Fibroblast of skin of abdomen (primary cell): Measurements from ENCODE around the gene PSG1.
"Not testable (repeated sequence)": the region's sequence is repeated elsewhere in the genome, so short reads cannot be mapped to it uniquely, and the experiment has no call there.

Source experiments
- DNase-seq: peaks from one replicate; pipeline ENCODE4 v3.0.0-alpha.2; 2013

The PSG1 gene

DNA sequence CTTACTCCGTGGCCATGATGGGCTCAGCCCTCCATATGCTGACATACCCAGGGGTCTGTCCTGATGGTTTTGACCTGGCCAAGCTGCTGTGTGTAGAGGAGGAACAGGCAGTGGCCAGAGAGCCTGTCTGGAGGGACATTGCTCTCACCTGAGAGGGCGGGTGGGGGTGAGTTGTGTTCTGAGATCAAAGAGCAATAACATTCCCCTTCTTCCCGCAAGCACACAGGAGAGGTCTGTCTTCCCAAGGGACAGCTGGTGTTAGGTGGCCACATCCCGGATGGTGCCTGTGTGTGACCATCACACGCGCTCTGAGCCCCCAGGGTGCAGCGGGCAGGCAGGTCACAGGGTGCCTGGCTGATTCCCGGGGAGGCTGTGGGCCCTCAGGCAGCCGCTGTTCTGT lies 1.1 kb upstream of the PSG1 start:
- not testable (repeated sequence) for DNase-seq

DNA sequence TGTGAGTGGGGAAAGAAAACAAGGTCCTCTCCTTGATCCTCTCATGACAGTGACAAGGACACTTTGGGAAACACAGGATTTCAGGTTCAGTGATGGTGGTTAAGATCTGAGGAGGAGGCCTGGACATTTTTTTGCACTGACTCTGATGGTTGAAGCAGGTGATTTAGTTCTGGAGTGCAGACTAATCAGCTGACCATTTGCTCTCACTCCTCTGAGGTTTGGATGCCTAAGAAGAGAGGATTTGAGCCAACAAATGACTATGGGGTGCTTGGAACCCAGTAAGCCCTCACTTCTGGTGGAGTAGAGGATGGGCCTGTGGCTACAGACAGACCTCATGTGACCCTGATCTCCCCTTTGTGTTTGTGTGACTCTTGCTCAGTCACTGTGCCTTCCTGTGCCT lies 2.9 kb downstream of the PSG1 start:
- DNase-seq = peak; percentile 31

DNA sequence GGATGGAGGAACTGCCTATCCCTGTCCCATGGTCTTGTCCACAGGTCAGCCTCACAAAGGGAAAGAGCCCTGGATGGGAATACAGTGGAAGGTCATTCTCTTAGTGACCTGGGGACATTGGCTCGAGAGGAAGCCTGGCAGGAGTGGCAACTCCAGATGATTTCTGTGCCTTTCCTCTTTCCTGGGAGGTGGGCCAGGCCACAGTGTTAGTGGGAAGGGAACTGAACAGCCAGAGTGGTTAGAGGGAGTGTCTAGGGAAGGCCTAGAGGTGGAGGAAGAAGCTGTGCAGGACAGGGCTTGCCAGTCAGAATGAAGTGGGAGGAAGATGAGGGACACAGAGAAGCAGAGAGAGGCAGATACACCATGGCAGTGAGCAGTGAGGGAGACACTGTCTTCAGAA lies 3.6 kb downstream of the PSG1 start:
- DNase-seq = not testable (repeated sequence)

DNA sequence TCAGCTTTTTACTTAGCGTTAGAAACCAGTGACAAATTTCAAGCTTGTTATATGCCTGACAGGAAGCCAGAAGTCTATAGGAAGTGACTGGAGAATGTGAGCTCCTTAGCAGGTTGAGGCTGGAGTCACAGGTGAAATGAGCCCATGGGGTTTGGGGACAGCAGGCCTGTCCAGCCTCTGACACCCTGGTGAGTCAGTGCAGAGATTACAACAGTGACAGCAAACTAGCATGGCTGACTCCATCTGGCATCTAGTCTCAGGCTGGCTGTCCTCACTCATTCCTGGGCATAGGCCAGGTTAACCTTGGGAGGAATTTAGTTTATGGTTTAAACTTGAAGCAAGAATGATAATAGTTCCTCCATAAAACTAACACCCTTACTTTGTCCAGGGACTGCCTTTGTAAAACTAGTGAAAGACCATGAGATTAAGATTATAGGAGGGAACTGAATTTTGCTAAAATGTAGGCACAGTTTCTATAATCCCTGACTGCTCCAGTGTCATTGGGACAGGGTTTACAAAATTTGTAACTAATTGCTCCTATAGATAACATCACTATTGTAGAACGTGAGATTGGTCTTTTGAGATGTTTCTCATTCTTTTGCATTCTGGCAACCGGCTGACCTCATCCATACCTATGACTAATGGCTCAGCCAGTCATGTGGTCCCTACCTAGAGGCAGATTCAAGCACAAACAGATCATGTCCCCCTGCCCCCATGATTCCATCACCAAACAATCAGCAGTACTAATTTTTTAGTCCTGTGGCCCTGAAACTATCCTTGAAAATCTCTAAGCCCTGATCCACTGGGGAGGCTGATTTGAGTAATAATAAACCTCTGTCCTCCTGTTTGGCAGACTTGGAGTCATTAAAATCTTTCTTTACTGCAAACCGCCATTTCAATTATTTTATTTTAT lies 4.4 kb downstream of the PSG1 start:
- peak; percentile 74 for DNase-seq

DNA sequence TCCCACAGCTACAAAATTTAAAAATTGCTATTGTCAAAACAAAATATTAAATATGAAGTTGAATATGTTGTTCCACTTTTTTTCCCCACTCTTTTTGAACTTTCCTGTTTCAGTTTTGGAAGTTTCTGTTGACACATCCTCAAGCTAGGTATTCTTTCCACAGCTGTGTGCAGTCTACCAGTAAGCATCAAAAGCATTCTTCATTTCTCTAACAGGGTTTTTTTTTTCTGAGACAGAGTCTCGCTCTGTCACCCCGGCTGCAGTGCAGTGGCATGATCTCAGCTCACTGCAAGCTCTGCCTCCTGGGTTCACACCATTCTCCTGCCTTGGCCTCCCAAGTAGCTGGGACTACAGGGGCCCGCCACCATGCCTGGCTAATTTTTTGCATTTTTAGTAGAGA lies 5.4 kb downstream of the PSG1 start:
- DNase-seq = not testable (repeated sequence)

DNA sequence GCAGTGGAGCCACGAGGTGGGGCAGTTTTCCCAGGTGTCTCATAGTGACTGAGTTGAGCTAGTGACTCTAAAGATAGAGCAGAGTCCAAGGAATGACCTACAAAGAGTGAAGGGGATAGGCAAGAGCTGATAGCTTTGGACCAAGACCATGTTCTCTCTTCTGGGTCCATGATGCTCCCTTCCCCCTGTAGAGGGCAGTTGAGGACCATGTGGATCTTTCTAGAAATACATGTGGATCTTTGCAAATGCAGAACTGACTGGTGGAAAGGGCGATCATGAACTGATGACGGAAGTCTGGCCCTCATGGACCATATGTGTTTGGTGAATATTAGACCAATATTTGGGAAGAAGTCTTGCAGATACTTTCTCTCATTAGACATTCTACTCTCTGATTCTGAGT lies 6.9 kb downstream of the PSG1 start:
- no peak for DNase-seq

DNA sequence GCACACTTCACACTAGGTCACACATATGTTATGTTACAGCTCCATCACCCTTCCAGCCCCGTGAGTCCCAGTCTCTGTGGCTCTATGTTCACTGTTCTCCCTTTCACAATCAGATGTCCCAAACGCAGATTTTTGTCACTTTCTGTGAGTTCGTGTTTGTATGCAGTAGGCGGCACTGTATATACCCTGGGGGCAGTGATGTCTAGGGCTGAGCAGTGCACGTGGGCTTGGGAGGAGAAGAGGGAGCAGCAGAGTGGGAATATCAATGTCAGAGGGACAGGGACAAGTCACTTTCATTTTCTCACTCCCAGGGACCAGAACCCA lies 22.0 kb downstream of the PSG1 start:
- DNase-seq = no peak

DNA sequence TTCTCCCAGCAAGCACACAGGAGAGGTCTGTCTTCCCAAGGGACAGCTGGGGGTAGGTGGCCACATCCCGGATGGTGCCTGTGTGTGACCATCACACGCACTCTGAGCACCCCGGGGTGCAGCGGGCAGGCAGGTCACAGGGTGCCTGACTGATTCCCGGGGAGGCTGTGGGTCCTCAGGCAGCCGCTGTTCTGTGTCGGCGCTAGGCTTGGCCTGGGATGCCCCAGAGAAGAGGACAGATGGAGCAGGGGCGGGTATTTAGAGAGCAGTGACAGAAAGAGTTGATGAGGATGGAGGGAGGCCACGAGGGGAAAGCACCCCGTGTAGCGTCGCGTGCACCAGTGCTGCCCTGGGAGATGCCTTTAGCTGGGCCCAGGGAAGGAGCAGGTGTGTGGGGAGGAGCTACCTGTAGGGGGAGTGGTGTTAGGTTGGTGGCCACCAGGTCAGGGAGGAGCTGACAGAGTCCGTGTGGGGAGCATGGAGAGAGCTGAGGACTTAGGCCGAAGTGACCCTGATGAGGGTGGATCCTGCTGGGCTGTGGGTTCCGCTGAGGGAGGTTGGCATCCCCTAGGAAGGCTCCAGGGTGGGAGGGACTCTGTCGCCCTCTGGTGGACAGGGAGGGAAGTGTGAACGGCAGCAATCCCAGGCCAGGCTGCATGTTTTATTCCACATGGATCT lies 22.5 kb downstream of the PSG1 start:
- not testable (repeated sequence) for DNase-seq

DNA sequence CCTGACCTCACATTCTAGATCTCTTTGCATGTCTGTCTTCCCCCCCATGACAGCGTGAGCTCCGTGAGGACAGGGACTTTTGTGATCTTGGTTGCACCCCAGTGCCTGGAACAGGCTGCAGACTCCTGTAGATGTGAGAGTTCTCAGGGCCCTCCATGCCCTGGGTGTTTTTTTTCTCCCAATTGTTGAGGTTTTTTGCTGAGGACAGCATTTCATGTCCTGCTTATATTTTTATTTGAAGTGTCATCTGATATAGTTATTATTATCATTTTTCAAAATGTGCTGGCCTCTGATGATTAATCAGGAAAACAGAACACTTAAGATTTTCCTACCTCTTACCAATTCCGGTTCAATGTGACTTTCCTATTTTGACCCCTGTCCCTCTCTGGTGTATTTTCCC lies 24.8 kb downstream of the PSG1 start:
- DNase-seq = not testable (repeated sequence)

DNA sequence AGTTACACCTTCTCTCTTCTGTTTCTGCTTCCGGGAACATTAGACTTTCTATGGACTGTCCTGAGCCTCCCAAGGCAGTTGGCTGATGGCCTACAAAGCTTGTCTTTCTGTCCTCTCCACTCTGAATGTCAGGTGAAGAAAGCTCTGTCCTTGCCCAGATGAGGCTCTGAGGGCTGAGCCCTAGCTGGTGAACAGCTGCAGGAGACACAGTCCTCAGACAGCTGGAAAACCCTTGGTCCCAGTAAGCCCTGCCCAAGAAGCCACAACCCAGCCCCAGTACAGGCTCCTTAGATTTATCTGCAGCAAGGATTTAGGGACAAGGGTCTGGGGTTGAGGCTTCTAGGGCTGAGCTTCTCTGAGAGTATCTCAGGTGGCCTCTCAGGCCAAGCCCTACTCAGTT lies 26.3 kb downstream of the PSG1 start:
- DNase-seq = not testable (repeated sequence)

DNA sequence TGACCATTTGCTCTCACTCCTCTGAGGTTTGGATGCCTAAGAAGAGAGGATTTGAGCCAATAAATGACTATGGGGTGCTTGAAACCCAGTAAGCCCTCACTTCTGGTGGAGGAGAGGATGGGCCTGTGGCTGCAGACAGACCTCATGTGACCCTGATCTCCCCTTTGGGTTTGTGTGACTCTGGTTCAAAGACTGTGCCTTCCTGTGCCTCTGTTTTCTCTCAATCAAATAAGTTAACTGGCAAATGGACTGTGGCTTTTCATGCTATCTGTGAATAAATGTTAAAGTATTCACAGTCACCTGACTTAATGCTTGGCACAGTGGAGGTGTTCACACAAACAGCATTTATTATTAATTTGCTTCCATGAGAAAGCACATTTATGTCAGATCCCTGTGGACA lies 26.7 kb downstream of the PSG1 start:
- DNase-seq = not testable (repeated sequence)

DNA sequence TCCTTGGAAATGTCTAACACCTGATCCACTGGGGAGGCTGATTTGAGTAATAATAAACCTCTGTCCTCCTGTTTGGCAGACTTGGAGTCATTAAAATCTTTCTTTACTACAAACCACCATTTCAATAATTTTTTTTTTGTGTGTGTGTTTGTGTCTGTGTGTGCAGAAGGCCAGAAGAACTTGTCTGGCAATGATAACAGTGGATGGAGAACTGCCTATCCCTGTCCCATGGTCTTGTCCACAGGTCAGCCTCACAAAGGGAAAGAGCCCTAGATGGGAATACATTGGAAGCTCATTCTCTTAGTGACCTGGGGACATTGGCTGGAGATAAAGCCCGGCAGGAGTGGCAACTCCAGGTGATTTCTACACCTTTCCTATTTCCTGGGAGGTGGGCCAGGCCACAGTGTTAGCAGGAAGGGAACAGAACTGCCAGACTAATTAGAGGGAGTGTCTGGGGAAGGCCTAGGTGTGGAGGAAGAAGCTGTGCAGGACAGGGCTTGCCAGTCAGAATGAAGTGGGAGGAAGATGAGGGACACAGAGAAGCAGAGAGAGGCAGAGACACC lies 27.7 kb downstream of the PSG1 start:
- DNase-seq = not testable (repeated sequence)

DNA sequence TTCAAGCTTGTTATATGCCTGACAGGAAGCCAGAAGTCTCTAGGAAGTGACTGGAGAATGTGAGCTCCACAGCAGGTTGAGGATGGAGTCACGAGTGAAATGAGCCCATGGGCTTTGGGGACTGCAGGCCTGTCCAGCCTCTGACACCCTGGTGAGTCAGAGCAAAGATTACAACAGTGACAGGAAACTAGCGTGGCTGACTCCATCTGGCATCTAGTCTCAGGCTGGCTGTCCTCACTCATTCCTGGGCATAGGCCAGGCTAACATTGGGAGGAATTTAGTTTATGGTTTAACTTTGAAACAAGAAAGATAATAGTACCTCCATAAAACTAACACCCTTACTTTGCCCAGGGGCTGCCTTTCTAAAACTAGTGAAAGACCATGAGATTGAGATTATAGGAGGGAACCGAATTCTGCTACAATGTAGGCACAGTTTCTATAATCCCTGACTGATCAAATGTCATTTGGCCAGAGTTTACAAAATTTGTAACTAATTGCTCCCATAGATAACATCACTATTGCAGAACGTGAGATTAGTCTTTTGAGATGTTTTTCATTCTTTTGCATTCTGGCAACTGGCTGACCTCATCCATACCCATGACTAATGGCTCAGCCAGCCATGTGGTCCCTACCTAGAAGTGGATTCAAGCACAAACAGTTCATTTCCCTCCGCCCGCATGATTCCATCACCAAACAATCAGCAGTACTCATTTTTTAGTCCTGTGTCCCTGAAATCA lies 28.4 kb downstream of the PSG1 start:
- peak; percentile 95 for DNase-seq

DNA sequence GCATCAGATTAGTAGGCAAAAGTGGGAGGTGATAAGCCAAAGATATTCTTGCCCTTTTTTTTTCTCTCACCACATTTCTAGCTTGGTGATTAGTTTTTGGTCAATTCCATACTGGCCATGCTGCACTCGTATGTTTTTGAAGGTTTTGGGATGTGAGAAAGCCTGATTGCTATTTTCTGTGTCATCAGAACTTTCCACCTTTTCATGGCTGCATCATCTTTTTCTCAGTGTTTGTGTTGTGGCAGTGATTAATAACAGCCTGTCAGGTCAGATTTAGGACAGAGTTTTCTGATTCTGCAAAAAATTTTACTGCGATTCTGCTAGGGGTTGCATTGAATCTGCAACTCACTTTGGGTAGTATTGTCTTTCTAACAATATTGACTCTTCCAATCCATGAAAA lies 32.9 kb downstream of the PSG1 start:
- peak; percentile 7 for DNase-seq

DNA sequence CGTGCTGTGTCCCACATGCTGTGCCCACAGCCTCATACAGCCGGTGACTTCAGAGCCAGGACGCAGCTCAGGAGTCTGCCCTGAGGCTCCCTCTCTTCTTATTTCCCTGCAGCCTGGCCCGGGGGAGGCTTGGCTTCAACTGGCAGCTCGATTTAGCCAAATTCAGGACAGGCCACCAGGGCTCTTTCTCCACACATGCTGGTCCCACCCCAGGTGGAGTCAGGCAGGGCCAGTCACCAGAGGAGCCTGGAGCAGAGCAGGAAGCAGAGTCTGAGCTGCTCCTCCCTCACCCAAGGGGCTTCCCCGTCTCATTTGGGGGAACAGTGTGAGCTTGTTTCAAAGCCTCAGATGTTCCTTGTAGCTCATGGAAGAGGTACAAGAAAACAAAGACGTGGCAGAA lies 35.9 kb downstream of the PSG1 start:
- not testable (repeated sequence) for DNase-seq

DNA sequence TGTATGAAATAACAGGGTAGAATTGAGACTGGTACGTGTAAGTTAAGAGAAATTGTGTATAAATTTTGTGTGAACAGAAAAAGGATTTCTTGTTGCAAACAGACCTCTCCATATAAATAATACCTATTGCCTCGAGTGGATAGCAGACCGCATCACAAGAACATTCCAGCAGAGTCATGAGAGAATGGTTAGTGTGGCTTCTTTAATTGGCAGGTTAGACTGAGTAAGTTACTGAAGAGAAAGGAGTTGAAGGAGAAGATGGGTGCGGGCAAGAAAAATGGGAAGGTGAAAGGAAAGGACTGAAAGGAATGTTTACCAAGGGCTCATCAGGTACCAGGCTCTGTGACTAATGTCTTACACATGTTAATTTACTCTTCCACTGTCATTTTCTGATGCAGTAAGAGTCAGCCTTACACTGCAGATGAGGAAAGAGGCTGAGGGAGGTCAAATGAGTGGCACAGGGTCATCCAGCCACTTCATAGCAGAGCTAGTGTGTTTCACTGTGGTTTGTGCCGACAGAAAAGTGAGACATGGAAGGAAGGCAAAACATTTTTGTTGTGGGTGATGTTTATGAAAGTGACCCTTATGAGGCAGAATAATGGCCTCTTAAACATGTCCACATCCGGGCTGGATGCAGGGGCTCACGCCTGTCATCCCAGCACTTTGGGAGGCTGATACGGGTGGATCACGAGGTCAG lies 46.6 kb downstream of the PSG1 start:
- not testable (repeated sequence) for DNase-seq

DNA sequence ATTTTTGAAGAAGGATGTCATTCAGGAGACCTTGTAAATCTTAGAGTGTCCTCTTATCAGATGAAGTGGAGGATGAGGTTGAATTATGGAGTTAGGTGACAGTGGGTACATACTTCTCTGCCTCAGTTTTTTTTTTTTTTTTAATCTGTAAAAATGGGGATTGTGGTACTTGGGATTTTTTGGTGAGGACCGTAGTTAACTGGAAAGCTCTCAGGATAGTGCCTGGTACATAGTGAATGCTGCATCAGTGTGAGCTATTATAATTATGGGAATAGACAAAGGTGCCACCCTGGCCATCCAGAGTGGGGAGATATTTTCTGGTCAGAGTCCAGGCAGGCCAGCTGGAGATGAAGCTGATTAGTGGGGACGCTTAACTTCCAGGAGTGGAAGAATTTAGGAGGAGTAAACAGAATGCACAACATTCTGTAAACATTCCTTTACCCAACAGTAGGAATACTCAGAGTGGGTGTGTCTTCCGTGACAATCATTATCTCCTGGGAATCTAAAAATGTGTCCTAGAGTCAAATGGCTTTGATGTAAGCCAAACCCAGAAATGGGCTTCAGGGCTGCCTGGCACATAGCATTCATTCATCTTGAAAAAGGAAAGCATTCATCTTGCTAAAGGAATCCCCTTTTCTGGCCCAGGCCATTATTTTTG lies 47.4 kb downstream of the PSG1 start:
- not testable (repeated sequence) for DNase-seq

DNA sequence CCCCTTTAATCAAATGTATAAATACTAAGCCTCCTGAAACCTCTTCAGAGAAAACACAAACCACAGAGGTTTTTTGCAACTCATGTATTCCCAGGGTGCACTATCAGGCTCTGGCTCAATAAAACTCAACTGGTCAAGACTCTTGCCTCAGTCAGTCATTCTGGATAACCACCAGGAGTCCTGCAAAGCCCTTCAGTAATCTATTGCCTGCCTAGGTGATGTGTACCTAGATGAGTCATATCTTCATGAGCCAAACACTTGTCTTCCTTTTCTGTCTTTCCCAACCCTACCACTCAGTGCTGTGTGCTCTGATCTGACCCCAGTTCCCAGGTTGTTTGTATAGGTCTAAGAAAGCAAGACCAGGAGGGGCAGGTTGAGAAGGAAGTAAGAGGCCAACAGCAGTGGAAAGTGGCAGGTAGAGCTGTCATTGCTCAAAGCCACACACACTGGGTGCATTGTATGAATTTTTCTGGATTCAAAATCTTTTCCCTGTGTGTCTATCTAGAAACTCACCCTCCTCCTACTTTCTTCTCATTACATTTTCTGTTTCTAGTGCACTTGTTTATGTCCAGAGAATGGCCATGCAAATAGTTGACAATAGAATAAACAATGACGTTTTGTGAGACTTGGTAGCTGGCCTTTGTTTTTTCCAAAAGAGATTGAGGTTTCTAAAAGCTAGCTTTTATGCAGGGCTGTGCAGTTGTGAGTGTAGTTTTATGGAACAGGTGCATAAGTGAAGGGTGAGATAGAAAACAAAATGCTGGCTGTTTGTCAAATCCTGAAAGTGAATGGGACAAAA lies 48.1 kb downstream of the PSG1 start:
- no peak for DNase-seq

DNA sequence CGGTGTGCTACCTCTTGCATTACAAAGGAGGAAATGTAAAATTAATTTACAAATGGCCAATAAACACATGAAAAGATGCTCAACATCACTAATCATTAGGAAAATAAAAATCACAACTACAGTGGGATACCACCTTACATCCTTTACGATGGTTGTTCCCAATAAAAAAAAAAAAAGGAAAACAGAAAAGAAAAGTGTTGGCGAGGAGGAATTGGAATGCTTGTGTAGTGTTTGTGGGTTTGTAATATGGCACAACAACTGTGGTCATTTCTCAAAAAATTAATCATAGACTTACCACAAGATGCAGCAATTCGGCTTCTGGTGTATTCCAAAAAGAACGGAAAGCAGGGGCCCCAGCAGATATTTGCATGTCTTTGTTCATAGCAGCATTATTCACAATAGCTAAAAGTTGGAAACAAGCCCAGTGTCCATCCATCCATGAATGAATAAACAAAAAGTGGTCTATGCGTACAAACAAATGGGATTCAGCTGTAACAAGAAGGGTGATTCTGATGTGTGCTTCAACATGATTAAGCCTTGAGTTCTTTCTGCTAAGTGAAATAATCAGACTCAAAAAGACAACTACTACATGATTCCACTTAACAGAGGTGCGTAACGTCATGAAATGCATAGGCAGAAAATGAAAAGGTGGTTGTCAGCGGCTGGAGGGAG lies 58.1 kb downstream of the PSG1 start:
- peak; percentile 13 for DNase-seq

DNA sequence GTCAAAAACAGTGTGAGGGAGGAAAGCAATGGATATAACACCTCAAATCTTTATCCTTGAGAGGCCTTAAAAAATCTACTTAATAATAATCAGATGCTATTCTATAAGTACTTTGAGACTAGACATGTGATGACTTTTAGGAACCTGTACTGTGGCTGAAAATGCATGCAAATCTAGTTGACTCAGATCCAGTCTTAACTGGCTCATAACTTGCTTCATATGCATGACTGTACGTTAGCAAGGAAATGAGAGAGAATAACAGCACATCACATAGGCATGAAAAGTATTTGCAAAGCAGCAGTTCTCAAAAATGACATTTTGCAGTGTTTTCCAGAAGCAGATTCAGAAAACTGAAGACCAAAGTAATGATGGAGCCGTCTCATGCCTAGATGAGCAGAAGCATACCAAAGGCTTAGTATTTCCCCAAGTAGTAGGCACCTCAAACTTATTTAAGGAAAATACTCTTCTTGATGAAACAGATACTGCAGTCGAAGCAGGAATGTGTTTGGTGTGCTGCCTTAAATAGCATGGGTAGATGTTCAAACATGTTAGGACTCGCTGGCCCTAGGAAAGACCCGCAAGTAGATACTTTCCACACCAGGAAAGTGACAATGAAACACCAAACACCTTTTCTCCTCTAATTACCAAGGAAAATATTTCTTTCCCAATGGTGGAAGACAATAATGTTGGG lies 59.4 kb downstream of the PSG1 start:
- peak; percentile 90 for DNase-seq
